Tibial nerve (tissue), 4 donors: ENCODE results near the gene LYSMD4. TPM values are rescaled to one million over a fixed set of nuclear protein-coding genes. Genes with fewer than 3 reads are reported as not detected.

Source experiments
- DNase-seq, 2 donors: peaks; one replicate each; pipeline ENCODE4 v3.0.0-alpha.2; 2019; ENCODE audit warnings: low spot score in 2 of 2
- H3K27ac ChIP-seq, 4 donors: fragments of 200-600 bp; sonication (generic) in 3 of 4; one replicate each; pipeline ENCODE4 v1.5.1; 2017 to 2019; ENCODE audit warnings: mild to moderate bottlenecking in 1 of 4
- H3K27me3 ChIP-seq, 2 donors: fragments of 200-600 bp; sonication (generic) in 1 of 2; one replicate each; pipeline versions ENCODE4 v1.5.1 to v1.6.0; 2017 to 2019
- H3K36me3 ChIP-seq, 3 donors: fragments of 200-600 bp; sonication (generic); one replicate each; pipeline ENCODE4 v1.5.1; 2018 to 2019
- H3K4me1 ChIP-seq, 4 donors: fragments of 200-600 bp; sonication (generic) in 3 of 4; one replicate each; pipeline ENCODE4 v1.5.1; 2017 to 2019
- H3K4me3 ChIP-seq, 4 donors: fragments of 200-600 bp; sonication (generic) in 3 of 4; one replicate each; pipeline ENCODE4 v1.5.1; 2017 to 2019; ENCODE audit warnings: mild to moderate bottlenecking in 1 of 4, moderate library complexity in 1 of 4
- H3K9me3 ChIP-seq, 4 donors: fragments of 200-600 bp; sonication (generic) in 3 of 4; one replicate each; pipeline ENCODE4 v1.5.1; 2017 to 2019
- EP300 ChIP-seq, 2 donors: sonication (generic); formaldehyde crosslinking; IDR thresholded peaks; one replicate each; pipeline ENCODE4 v1.6.1; 2017; ENCODE audit warnings: antibody characterized with exemption in 2 of 2, mild to moderate bottlenecking in 1 of 2
- POLR2A ChIP-seq, 2 donors: fragments of 450-650 bp; IDR thresholded peaks; one replicate each; pipeline ENCODE4 v1.6.1; 2017; ENCODE audit warnings: antibody characterized with exemption in 2 of 2, mild to moderate bottlenecking in 2 of 2, moderate library complexity in 2 of 2
- WGBS, 2 donors: methylation state at CpG; one replicate each; pipeline ENCODE4 v1.1.5; 2018; 5-methylcytosine and 5-hydroxymethylcytosine counted together
- small RNA-seq: library from RNA; depleted of rRNA; stranded (forward); fragments of <200 nt; gene quantifications from one replicate; pipeline ENCODE3, GENCODE V24; 2016
- total RNA-seq, 4 donors: library from RNA; depleted of rRNA; stranded (reverse); fragments of >200 nt; gene quantifications; one replicate each; pipeline ENCODE4 v1.1.0, GENCODE V29; 2016
- TF ChIP-seq, protein P1 (sequence below), 5 experiments: fragments of 200-600 bp in 3 of 5; fragments of 450-650 bp in 2 of 5; sonication (generic) in 3 of 5; IDR thresholded peaks; one replicate each; pipeline ENCODE4 v1.5.1; 2016 to 2019; ENCODE audit warnings: antibody characterized with exemption in 5 of 5, mild to moderate bottlenecking in 3 of 5, moderate library complexity in 2 of 5

LYSMD4 gene
- total RNA-seq, 4 donors from 2014 or later: 13.6 to 21.0 (median 17.4) TPM

DNA sequence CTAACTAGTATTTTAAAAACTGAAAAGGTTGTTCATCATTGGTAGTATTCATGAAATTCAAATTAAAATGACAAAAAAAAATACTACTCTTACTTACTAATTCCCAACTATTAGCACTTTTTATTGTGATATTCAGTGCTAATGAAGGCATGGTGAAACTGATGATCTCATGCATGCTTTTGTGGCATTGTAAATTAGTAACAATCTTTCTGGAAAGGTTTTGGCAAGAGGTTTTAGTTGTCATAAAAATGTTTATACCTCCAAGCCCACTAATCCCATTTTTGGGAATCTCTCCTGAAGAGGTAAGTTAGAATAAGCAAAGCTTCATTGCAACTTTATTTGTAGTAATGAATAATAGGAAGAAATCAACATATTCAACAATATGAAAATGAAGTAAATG is 53.0 kb downstream of the LYSMD4 start:
- Histone ChIP-seq H3K4me1 (peaks cover 0 to 6% (median 0%) of the 10 kb centered on the region in 4 donors), H3K36me3 (peaks cover 0 to 57% (median 0%) of the 10 kb centered on the region in 3 donors), H3K4me3 (no peak overlapping the region), H3K27ac (no peak overlapping the region), H3K9me3 (peaks cover 0 to 8% (median 0%) of the 10 kb centered on the region in 4 donors), H3K27me3 (no peaks in the 10 kb centered on the region)
- DNase-seq: no peak
- TF ChIP-seq POLR2A (IDR thresholded peaks at IDR 0.05) (no peak), EP300 (IDR thresholded peaks at IDR 0.05) (no peak)
- TF ChIP-seq, protein P1, sequence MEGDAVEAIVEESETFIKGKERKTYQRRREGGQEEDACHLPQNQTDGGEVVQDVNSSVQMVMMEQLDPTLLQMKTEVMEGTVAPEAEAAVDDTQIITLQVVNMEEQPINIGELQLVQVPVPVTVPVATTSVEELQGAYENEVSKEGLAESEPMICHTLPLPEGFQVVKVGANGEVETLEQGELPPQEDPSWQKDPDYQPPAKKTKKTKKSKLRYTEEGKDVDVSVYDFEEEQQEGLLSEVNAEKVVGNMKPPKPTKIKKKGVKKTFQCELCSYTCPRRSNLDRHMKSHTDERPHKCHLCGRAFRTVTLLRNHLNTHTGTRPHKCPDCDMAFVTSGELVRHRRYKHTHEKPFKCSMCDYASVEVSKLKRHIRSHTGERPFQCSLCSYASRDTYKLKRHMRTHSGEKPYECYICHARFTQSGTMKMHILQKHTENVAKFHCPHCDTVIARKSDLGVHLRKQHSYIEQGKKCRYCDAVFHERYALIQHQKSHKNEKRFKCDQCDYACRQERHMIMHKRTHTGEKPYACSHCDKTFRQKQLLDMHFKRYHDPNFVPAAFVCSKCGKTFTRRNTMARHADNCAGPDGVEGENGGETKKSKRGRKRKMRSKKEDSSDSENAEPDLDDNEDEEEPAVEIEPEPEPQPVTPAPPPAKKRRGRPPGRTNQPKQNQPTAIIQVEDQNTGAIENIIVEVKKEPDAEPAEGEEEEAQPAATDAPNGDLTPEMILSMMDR (IDR thresholded peaks at IDR 0.05): no peak

GRCh38 chr15:99677540-99678134 is 55.6 kb downstream of the LYSMD4 start:
- H3K27me3 ChIP-seq: no peaks in the 10 kb centered on the region
- no peaks in the 10 kb centered on the region for H3K9me3 ChIP-seq
- H3K4me3 ChIP-seq: no peak overlapping the region
- no peak overlapping the region for H3K27ac ChIP-seq
- H3K36me3 ChIP-seq: peaks cover 0 to 52% (median 0%) of the 10 kb centered on the region in 3 donors
- H3K4me1 ChIP-seq: peaks cover 0 to 6% (median 0%) of the 10 kb centered on the region in 4 donors
- TF ChIP-seq EP300 (IDR thresholded peaks at IDR 0.05) (no peak), POLR2A (IDR thresholded peaks at IDR 0.05) (no peak)
- TF ChIP-seq, protein P1 (IDR thresholded peaks at IDR 0.05): no peak
- no peak for DNase-seq
- 69 to 75% methylated on average over 4 of the region's 4 CpGs for WGBS, 2 donors

Small RNAs within 50 kb of the gene (small RNA-seq; reads per million reads assigned to genes)
- gene RF00019: not detected

Other genes starting within 250 kb of the LYSMD4 start
- gene MEF2A, start 167.5 kb downstream of the LYSMD4 start, total RNA-seq: 10 to 100 TPM; 45.5 to 66.3 (median 55.8) TPM